Right forelimb (tissue), 1 donor: ENCODE measurements around the gene ONECUT2.

Source experiments
- DNase-seq: peaks from one replicate; pipeline ENCODE4 v3.0.0-alpha.2; 2018

ONECUT2 gene

DNA sequence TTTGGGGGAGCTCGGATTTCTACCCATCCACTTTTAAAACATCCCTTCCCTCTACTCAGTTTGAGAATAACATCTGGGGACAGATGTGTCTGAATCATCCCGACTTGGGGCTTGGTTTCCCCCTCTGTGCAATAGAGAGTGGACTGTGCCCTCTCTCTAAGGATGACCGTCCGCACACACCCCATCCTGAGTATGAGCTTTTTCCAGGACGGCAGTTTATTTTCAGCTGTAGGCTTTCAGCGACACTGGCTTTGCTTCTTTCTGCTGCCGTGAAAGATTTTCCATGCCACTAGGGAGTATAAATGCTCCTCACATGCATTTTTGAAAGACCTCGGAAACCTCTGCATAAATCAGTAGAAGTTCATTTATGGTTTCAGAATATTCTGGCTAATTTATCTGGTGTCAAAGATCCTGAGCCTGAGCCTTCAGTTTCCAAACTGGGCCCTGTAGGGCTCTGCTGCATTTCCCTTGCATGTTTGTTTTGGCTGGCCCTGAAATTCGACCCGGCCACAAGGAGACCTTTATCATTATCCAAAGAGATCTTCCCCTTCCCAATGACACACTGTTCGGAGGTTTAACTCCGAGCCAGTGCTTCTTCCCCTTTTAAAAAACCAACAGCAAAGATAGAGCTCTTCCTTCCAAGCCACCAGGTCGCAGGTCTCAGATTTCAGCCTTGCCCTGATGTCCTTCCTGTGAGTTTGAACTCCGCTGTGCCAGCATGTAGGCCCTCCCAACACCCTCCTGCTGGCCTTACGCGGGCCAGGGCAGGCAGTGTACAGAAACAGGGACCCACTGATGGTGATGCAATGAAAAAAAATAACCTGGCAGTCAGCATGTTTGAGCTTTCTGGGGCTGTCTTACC, 98.1 kb downstream of the ONECUT2 start:
- no peak for DNase-seq

DNA sequence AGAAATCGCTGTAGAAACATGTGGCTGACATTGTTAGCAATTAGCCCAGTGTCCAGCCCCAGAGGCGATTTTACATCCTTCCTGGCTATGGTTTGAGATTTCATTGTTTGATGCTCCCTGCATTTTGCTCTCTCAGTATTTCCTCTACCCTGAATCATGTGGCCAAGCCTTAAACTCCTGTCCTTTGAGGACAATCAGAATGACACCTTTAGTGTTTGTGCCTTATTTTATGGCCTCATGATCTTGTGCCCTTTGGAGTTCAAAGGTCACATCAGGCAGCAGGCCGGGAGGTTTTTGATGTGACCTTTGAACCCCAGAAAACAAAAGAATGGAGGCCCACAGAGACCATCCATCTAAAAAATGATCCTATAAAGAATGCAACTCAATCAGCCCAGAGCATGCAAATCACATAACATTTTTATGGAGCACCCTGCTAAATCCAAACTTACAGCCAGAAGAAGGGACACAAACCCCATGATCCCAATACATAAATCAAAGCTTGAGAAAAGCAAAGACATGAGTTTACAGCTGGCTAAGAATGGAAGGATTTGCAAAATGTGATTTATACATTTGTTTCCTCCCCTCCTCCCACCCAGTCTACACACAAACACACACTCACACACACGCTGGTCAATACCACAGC, 98.8 kb downstream of the ONECUT2 start:
- DNase-seq, result no peak

DNA sequence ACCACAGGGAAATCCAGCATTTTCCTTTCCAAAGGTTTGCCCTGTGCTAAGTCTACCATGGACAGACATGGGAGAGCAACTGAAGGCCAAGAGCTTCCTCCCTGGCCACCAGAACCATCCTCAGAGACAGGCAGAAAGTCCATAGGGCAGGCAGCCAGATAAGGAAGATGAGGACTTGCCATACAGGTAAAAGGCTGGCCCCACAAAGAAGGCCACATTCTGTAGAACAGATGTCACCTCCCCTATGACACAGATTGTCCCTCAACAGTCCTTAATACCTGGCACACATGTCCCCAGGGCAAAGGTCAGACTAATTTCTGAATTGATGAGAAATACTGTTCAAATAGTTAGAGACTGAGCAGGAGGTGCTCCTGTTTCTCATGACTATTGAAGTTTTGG, 99.3 kb downstream of the ONECUT2 start:
- DNase-seq, result no peak

DNA sequence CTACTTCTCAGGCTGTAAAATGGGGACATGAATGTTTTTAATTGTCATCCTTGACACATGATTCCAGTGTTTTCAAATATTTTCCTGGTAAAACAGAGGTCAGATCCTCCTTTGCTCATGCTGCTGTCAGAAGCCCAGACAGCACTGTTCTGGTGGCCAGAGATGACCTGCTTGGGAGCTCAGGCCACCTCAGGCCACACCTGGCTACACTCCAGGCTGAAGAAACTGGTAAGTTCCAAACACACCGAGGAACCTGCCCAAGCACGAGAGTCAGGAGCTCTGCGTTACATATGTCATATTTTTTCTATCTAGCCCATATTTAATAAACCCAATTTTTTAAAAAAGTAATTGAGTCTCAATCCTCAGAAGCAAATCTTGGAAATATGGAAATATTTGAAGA, 103.4 kb downstream of the ONECUT2 start:
- DNase-seq, result no peak

DNA sequence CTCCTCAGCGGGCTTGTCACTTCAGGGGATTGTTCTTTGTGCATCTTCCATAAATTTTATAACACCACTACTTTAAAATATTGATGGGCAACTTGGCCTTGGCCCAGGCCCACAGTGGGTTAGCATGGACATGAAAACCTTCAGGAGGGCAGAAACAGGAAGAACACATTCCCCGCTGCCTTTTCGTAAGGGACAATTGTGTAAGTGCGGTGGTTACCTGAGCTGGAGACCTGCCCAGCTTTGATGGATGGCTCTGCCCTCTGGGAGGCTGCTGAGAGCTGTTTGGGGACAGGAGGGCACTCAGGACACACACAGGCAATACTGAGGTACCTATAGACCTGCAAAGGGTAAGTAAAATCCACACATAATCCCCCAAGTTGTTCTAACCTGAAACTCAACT, 104.5 kb downstream of the ONECUT2 start:
- DNase-seq, result no peak
